HG02588 (cell line): ENCODE data around the gene CTSH.
"Not testable (repeated sequence)": the region's sequence is repeated elsewhere in the genome, so short reads cannot be mapped to it uniquely, and the experiment has no call there.

Experiments used
- ATAC-seq: cut with Tn5 transposase; IDR thresholded peaks from one replicate; pipeline ENCODE4 v1.9.1; 2021; ENCODE audit warnings: mild to moderate bottlenecking, moderate library complexity; ENCODE audit not compliant: unreplicated experiment

Gene CTSH

GRCh38 chr15:78923480-78924360, 21.1 kb downstream of the CTSH start:
- ATAC-seq: no peak

GRCh38 chr15:78923015-78923414, 21.8 kb downstream of the CTSH start:
- no peak for ATAC-seq

- no peak for ATAC-seq
These were observed 22.3 kb downstream of the CTSH start for GRCh38 chr15:78922527-78922926.

DNA sequence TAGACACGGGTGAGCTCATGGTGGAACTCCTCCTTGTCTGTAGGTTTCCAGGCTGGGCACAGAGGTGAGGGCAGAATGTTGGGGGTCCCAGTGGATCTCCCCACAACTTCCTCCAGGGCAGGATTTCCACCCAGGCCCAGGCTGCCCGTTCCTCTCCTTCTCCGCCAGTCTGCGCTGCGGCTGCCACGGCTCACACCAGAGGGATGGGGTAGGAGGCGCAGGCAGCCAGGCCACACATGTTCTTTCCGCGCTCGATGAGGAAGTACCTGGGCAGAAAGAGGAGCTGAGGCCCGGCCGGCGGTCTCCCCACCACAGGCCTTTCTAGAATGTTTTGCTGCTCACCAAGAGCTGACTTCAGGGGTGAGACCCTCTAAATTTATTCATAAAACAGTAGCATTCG, 22.9 kb downstream of the CTSH start:
- no peak for ATAC-seq

- ATAC-seq: no peak
These were observed 23.3 kb downstream of the CTSH start for GRCh38 chr15:78921517-78921916.

GRCh38 chr15:78917888-78918287, 27.0 kb downstream of the CTSH start:
- ATAC-seq: no peak

- no peak for ATAC-seq
These were observed 28.8 kb downstream of the CTSH start for GRCh38 chr15:78916088-78916487.

GRCh38 chr15:78915341-78916087, 29.3 kb downstream of the CTSH start:
- no peak for ATAC-seq

DNA sequence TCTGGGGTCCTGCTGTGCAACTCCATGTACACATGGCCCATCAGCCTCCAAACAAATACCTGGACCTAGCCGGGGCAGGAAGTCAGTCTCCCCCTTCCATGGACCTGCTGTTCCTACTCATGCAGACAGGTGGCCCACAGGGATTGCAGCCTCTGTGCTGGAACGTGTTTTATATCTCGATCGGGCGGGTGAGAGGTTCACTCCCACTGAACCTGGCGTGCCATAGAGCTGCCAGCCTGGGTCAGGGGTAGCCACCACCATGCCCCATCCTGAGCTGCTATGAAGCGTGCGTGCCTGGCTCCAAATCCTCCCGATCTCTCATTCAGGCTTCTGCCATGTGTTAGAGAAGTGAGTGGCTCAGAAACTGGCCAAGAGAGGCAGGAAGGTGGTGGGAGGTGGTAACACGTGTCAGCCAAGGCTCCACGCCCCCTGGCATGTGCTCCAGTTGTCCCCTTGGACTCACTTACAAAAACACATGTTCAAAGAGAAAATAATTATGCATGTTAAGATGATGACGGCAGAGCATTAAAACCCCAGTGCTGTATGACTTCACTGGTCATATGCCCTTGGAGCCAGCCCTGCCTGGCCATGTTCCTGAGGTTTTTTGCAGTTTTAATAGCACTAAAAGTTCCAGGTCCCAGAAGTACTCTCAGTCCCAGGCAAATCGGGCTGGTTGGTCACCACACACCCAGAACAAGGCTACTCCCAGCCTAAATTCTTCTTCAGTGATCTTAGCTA, 30.6 kb downstream of the CTSH start:
- no peak for ATAC-seq

- no peak for ATAC-seq
These were observed 31.8 kb downstream of the CTSH start for GRCh38 chr15:78913012-78913411.

DNA sequence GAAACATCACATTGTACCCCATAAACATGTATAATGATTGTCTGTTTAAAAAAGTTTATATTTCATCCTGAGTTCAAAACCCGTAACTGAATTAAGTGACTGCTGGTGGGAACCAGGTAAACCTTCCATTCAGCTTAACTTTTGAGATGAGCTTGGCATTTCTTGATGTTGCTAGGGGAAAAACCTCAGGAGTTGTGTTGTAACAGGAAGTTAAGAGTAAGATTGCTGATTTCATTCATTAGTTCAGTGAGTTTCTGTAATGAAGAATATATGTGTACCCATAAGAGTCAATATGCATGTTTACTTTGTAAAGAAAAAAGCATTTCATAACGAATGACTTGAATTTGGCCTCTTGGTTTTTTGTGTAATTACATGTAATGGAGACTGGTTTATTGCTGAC, 32.5 kb downstream of the CTSH start:
- no peak for ATAC-seq

- ATAC-seq: no peak
These were observed 34.6 kb downstream of the CTSH start for GRCh38 chr15:78910271-78910670.

GRCh38 chr15:78909791-78910228, 35.0 kb downstream of the CTSH start:
- no peak for ATAC-seq

GRCh38 chr15:78909160-78909695, 35.6 kb downstream of the CTSH start:
- ATAC-seq: no peak

DNA sequence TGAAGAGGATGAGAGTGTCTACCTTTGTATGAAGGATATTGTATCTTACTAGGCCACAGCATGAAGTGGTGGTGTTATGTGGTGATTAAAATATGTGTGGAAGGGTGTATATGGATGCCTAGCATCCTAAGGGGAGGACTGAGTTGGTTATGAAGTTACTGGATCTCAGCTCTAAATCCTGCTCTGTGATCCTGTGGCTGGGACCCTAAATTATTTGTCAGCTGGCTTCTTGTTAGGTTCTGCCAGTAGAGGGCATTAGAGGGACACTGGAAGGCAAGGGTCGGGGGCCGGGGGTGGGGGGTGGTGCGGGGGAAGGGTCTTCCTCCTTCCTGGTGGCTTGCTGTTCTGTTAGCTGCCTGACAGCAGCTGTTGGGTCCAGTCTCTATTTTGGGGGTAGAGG, 37.3 kb downstream of the CTSH start:
- no peak for ATAC-seq

- ATAC-seq: no peak
These were observed 38.6 kb downstream of the CTSH start for GRCh38 chr15:78906316-78906620.

GRCh38 chr15:78904599-78905358, 40.1 kb downstream of the CTSH start:
- ATAC-seq: no peak

DNA sequence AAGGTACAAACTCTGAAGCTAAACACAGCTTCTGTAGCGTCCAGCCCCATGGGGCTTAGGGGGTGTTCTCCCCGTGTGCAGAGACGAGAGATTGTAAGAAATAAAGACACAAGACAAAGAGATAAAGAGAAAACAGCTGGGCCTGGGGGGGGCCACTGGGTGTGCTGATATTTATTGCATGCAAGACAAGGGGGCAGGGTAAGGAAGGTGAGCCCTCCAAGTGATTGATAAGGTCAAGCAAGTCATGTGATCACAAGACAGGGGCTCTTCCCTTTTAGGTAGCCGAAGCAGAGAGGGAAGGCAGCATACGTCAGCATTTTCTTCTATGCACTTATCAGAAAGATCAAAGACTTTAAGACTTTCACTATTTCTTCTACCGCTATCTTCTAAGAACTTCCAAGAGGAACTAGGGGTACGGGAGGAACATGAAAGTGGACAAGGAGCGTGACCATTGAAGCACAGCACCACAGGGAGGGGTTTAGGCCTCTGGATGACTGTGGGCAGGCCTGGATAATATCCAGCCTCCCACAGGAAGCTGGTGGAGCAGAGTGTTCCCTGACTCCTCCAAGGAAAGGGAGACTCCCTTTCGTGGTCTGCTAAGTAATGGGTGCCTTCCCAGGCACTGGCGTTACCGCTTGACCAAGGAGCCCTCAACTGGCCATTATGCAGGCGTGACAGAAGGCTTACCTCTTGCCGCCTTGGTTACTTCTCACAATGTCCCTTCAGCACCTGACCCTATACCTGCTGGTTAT, 42.4 kb downstream of the CTSH start:
- ATAC-seq: not testable (repeated sequence)

DNA sequence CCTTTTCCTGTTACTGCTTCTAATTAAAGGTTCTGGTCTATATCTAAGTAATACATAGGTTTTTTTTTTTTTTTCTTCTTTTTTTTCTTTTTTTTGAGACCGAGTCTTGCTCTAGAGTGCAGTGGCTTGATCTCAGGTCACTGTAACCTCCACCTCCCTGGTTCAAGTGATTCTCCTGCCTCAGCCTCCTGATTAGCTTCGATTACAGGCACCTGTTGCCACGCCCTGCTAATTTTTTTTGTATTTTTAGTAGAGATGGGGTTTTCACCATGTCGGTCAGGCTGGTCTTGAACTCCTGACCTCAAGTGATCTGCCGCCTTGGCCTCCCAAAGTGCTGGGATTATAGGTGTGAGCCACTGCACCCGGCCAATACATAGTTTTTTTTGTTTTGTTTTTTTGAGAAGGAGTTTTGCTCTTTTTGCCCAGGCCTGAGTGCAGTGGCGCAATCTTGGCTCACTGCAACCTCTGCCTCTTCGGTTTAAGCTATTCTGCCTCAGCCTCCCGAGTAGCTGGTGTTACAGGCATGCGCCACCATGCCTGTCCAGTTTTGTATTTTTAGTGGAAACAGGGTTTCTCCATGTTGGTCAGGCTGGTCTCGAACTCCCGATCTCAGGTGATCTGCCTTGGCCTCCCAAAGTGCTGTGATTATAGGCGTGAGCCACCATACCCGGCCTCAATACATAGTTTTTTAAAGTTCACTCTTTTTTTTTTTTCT, 43.9 kb downstream of the CTSH start:
- not testable (repeated sequence) for ATAC-seq
